ENCODE measurements around the gene PAX7.

DNA sequence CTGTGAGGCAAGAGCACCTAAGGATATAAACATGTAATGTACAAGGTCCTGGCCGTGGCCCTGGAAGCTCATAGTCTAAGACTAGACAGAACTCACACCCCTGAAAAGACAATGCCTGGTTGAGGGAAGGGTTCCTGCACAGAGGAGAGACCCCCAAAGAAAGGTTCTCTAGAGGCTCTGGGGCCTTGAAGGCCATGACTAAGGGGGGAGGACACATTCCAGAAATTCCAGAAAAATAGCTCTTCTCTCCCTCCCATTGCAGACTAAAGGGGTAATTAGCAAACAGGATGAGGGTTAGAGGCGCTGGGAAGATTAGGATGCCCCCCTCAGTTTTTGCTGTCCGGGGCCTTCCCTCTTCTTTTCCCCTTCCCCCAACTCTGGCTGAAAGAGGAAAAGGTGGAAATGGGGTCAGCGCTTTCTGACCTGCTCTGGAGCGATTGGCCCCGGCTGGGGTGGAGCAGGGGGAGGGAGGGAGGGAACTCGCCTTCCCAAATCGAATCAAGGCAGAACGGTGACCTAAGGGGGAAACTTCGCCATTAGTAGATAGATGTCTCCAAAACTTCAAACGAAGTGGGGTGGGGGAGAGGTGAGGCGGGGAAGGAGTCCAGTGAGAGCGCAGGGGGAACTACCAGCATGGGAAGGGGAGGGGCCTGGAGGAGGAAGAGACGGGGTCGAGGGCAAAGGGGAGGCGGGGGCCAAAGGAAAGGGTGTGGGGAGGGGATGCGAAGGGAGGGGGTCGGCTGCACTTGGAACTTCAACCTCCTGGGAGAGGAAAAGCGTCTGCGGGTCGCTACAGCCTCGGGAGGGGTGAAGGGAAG is 11.8 kb downstream of the PAX7 start:
- TF ChIP-seq, protein P1, sequence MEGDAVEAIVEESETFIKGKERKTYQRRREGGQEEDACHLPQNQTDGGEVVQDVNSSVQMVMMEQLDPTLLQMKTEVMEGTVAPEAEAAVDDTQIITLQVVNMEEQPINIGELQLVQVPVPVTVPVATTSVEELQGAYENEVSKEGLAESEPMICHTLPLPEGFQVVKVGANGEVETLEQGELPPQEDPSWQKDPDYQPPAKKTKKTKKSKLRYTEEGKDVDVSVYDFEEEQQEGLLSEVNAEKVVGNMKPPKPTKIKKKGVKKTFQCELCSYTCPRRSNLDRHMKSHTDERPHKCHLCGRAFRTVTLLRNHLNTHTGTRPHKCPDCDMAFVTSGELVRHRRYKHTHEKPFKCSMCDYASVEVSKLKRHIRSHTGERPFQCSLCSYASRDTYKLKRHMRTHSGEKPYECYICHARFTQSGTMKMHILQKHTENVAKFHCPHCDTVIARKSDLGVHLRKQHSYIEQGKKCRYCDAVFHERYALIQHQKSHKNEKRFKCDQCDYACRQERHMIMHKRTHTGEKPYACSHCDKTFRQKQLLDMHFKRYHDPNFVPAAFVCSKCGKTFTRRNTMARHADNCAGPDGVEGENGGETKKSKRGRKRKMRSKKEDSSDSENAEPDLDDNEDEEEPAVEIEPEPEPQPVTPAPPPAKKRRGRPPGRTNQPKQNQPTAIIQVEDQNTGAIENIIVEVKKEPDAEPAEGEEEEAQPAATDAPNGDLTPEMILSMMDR (IDR thresholded peaks at IDR 0.05), result no peak
- TF ChIP-seq EZH2 (IDR thresholded peaks at IDR 0.05; ENCODE audit: borderline replicate concordance, insufficient read depth, low read depth, low read length, poor library complexity, severe bottlenecking), result no peak

All from B cell (primary cell).